Stimulated activated CD4-positive, alpha-beta T cell treated with anti-CD3 and anti-CD28 coated beads, Interleukin-1b, Interleukin-23, amount 100 ng/mL, for 1 hour (primary cell): ENCODE measurements around the gene FRMD5.
"Not testable (repeated sequence)": the region's sequence is repeated elsewhere in the genome, so short reads cannot be mapped to it uniquely, and the experiment has no call there.

Source experiments
- DNase-seq, 2 donors: peaks; one replicate each; pipeline ENCODE4 v3.0.0-alpha.2; 2020; ENCODE audit warnings: low read depth in 2 of 2

Gene FRMD5

GRCh38 chr15:43832485-43832884 is 362.6 kb downstream of the FRMD5 start:
- not testable (repeated sequence) for DNase-seq

GRCh38 chr15:43831519-43832052 is 363.5 kb downstream of the FRMD5 start:
- DNase-seq, result not testable (repeated sequence)

GRCh38 chr15:43830691-43831275 is 364.3 kb downstream of the FRMD5 start:
- not testable (repeated sequence) for DNase-seq

GRCh38 chr15:43829951-43830540 is 365.0 kb downstream of the FRMD5 start:
- DNase-seq, result not testable (repeated sequence)

- DNase-seq, result no peak
These were observed 366.9 kb downstream of the FRMD5 start for GRCh38 chr15:43828061-43828657.

DNA sequence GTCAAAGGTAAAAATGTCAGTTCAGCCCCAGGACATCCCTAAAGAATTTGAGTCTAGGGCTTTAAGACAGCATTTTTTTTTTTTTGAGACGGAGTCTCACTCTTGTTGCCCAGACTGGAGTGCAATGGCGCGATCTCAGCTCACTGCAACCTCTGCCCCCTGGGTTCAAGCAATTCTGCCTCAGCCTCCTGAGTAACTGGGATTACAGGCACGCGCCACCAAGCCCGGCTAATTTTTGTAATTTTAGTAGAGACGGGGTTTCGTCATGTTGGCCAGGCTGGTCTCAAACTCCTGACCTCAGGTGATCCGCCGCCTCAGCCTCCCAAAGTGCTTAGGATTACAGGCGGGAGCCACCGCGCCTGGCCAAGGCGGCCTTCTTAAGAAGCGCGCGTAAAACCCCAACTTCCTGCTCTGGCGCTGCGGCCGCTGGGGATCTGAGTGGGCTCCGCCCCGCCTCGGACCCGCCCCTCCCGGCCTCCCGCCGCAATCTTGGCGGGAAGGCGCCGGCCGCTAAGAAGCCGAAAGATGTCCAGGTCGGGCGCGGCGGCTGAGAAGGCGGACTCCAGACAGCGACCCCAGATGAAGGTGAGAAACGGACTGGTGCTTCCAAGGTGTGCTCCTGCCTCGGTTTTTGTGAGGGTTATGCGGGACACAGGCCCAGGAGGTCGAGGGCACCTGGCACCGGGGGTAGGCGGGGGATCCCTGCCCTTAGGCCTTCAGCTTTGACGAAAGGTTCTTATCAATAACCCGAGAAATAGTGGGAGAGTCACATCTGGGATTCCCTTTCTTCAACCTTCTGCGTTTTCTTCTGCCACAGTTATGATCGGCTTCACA is 368.3 kb downstream of the FRMD5 start, which contains the start of gene WDR76:
Gene WDR76, plus strand, starts transcription at position 495 of the 834 bp plus-strand sequence. Its CDS starts 31 bp downstream, at position 526.
- peak in 1 of 2 donors; percentile 49 for DNase-seq

DNA sequence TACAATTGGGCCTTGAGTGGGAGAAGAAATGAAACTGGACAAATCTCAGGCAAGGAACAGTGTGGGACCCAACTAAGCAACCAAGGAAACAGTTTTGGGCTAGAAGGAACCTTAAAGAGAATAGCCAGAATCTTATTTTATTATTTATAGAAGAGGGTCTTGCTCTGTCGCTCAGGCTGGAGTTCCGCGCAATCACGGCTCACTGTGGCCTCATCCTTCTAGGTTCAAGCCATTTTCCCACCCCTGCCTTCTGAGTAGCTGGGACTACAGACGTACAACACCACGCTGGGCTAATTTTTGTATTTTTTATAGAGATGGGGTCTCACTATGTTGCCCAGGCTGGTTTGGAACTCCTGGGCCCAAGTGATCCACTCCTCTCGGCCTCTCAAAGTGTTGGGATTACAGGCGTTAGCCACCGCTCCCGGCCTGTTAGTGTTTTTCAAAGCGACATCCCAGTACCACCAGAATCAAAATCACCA is 369.0 kb downstream of the FRMD5 start:
- no peak for DNase-seq

GRCh38 chr15:43825305-43825704 is 369.8 kb downstream of the FRMD5 start:
- DNase-seq, result not testable (repeated sequence)

- peak; percentile 71 to 84 for DNase-seq
These were observed 370.5 kb downstream of the FRMD5 start, which contains the start of gene MFAP1 for GRCh38 chr15:43824302-43825246. Gene MFAP1, minus strand, starts transcription at chr15:43824690. Its CDS starts 121 bp downstream, at chr15:43824569.

DNA sequence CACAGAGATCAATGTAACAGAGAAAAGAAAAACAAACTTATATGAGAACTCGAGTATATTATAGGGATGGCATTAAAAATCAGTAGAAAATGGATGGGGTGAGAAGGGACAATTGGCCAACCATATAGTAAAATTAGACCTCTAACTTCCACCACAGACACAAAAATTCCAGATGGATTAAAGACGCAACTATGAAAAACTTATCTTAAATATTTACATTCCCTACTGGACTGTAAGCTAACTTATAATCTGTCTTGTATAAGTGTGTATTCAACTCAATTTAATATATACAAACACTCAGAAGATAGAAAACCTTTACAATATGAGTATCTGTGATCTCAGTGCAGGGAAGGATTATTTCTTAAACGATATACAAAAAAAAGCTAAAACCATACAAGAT is 373.6 kb downstream of the FRMD5 start:
- DNase-seq, result no peak
